ENCODE results near the gene WIF1. TPM values are rescaled to one million over a fixed set of nuclear protein-coding genes. Genes with fewer than 3 reads are reported as not detected.

Gene WIF1
- polyA plus RNA-seq, 3 donors = not detected

GRCh38 chr12:65113621-65114035 is 7.5 kb downstream of the WIF1 start:
- H4K20me1 ChIP-seq (ENCODE audit: insufficient read depth, low read length) = no peaks in the 10 kb centered on the region
- H3K9me3 Mint-ChIP-seq = no peaks in the 10 kb centered on the region
- DNase-seq = no peak
- no peak overlapping the region for H3K4me3 ChIP-seq (replicated peaks in 1 of 3; ENCODE audit: low read depth in 2 of 3, low read length in 3 of 3)
- H2AFZ ChIP-seq (ENCODE audit: insufficient read depth, low read depth, low read length, poor library complexity, severe bottlenecking) = no peak overlapping the region
- no peaks in the 10 kb centered on the region for H3K9me3 ChIP-seq (replicated peaks in 1 of 2; ENCODE audit: control insufficient read depth in 1 of 2, insufficient read depth in 1 of 2, low read length in 2 of 2)
- H3K36me3 ChIP-seq (replicated peaks in 1 of 2; ENCODE audit: control insufficient read depth in 1 of 2, insufficient read depth in 2 of 2, low read length in 2 of 2) = no peaks in the 10 kb centered on the region
- TF ChIP-seq CTCF (IDR thresholded peaks at IDR 0.05) = no peak
- H3K4me3 Mint-ChIP-seq = no peak overlapping the region
- H3K27ac Mint-ChIP-seq = no peak overlapping the region
- H3K27ac ChIP-seq (ENCODE audit: low read depth in 1 of 2, low read length in 2 of 2) = no peak overlapping the region
- no CpG with 5 or more reads among the region's 1 CpG for WGBS (ENCODE audit: insufficient coverage)
- peaks cover 15 to 19% of the 10 kb centered on the region in 2 donors for H3K27me3 ChIP-seq (ENCODE audit: control insufficient read depth in 2 of 2, insufficient read depth in 2 of 2, low read length in 2 of 2)
- H3K79me2 ChIP-seq (ENCODE audit: insufficient read depth, low read length) = no peaks in the 10 kb centered on the region
- peaks cover 21 to 28% (median 26%) of the 10 kb centered on the region in 3 donors for H3K27me3 Mint-ChIP-seq (ENCODE audit: low read depth in 3 of 3)
- no peak overlapping the region for H3K4me2 ChIP-seq (replicated peaks; ENCODE audit: extremely low read depth, low read length, poor library complexity, severe bottlenecking)
- intact Hi-C loops (cut with micrococcal nuclease) = no loop called here
- H3K4me1 ChIP-seq (ENCODE audit: control insufficient read depth in 1 of 2, insufficient read depth in 2 of 2, low read length in 2 of 2) = no peaks in the 10 kb centered on the region
- H3K36me3 Mint-ChIP-seq = no peaks in the 10 kb centered on the region
- no peak overlapping the region for H3K9ac ChIP-seq (ENCODE audit: insufficient read depth, low read length, poor library complexity, severe bottlenecking)
- no peaks in the 10 kb centered on the region for H3K4me1 Mint-ChIP-seq

- Histone ChIP-seq H3K4me3 (replicated peaks in 1 of 3; ENCODE audit: low read depth in 2 of 3, low read length in 3 of 3) (no peak overlapping the region), H3K4me2 (replicated peaks; ENCODE audit: extremely low read depth, low read length, poor library complexity, severe bottlenecking) (no peak overlapping the region), H2AFZ (ENCODE audit: insufficient read depth, low read depth, low read length, poor library complexity, severe bottlenecking) (no peak overlapping the region), H3K9ac (ENCODE audit: insufficient read depth, low read length, poor library complexity, severe bottlenecking) (no peak overlapping the region), H3K27me3 (ENCODE audit: control insufficient read depth in 2 of 2, insufficient read depth in 2 of 2, low read length in 2 of 2) (peaks cover 0 to 4% of the 10 kb centered on the region in 2 donors), H3K9me3 (replicated peaks in 1 of 2; ENCODE audit: control insufficient read depth in 1 of 2, insufficient read depth in 1 of 2, low read length in 2 of 2) (no peaks in the 10 kb centered on the region), H4K20me1 (ENCODE audit: insufficient read depth, low read length) (no peaks in the 10 kb centered on the region), H3K79me2 (ENCODE audit: insufficient read depth, low read length) (no peaks in the 10 kb centered on the region), H3K36me3 (replicated peaks in 1 of 2; ENCODE audit: control insufficient read depth in 1 of 2, insufficient read depth in 2 of 2, low read length in 2 of 2) (no peaks in the 10 kb centered on the region), H3K4me1 (ENCODE audit: control insufficient read depth in 1 of 2, insufficient read depth in 2 of 2, low read length in 2 of 2) (no peaks in the 10 kb centered on the region), H3K27ac (ENCODE audit: low read depth in 1 of 2, low read length in 2 of 2) (no peak overlapping the region)
- Mint-ChIP-seq H3K27me3 (ENCODE audit: low read depth in 3 of 3) (peaks cover 5 to 13% (median 7%) of the 10 kb centered on the region in 3 donors), H3K4me1 (no peaks in the 10 kb centered on the region), H3K36me3 (no peaks in the 10 kb centered on the region), H3K9me3 (no peaks in the 10 kb centered on the region), H3K27ac (no peak overlapping the region), H3K4me3 (no peak overlapping the region)
- no peak for DNase-seq
- TF ChIP-seq CTCF (IDR thresholded peaks at IDR 0.05) = peak; percentile 37
- intact Hi-C loops (cut with micrococcal nuclease) = no loop called here
These were observed 14.2 kb downstream of the WIF1 start for GRCh38 chr12:65106948-65107347.
